Right cardiac atrium (tissue), 5 donors: ENCODE measurements around the gene PELI1. TPM values are rescaled to one million over a fixed set of nuclear protein-coding genes. Genes with fewer than 3 reads are reported as not detected.
"Not testable (repeated sequence)": the region's sequence is repeated elsewhere in the genome, so short reads cannot be mapped to it uniquely, and the experiment has no call there.

Experiments used
- ATAC-seq, 2 donors: fragments of 200-7000 bp; cut with Tn5 transposase; one replicate each; pipeline versions ENCODE4 v1.8.0 to v1.9.1; 2020; ENCODE audit warnings: moderate library complexity in 2 of 2, mild to moderate bottlenecking in 1 of 2
- DNase-seq, 3 donors: peaks; one replicate each; pipeline ENCODE4 v3.0.0-alpha.2; 2020
- H3K27ac ChIP-seq: one replicate; pipeline ENCODE4 v1.5.1; 2013; ENCODE audit warnings: mild to moderate bottlenecking, low read length, control low read depth, moderate library complexity
- H3K27me3 ChIP-seq: one replicate; pipeline ENCODE4 v1.6.1; 2013; ENCODE audit not compliant: control insufficient read depth, insufficient read depth
- H3K4me1 ChIP-seq: one replicate; pipeline ENCODE4 v1.6.1; 2013; ENCODE audit warnings: low read length; ENCODE audit not compliant: control insufficient read depth, insufficient read depth
- H3K4me3 ChIP-seq: one replicate; pipeline ENCODE4 v1.5.1; 2013; ENCODE audit warnings: low read length, control low read depth
- H3K9me3 ChIP-seq: one replicate; pipeline ENCODE4 v1.6.1; 2013; ENCODE audit warnings: low read length; ENCODE audit not compliant: control insufficient read depth
- WGBS: extraction: QIAGEN DNeasy Blood & Tissue Kit; methylation state at CpG from one replicate; pipeline ENCODE4 v1.1.7; 2013; 5-methylcytosine and 5-hydroxymethylcytosine counted together
- intact Hi-C, 4 donors: fragments of 100-400 bp; cut with DNase I; formaldehyde crosslinking; loops; one replicate each; pipeline versions ENCODE4 v1.11.0 to v1.14.0; 2022 to 2023
- polyA plus RNA-seq: library from polyadenylated mRNA; stranded (reverse); fragments of 200-250 nt; gene quantifications from one replicate; pipeline ENCODE4 v1.2.3, GENCODE V29; 2013
- total RNA-seq, 4 donors: library from RNA; stranded (reverse); fragmentation: NEBNext Ultra II Directional; extraction: Animal tissue kit (Norgen Biotek cat#: 25700); gene quantifications; one replicate each; pipeline ENCODE4 v1.2.1, GENCODE V29; 2021
- donor health status: healthy with polysubstance abuse.
- donor health status: DM: no; HTN: yes; CAD: no.
- donor health status: DM: no; HTN: no; CAD: no.
- donor health status: DM: no; HTN: yes; CAD: no; lungs with severe emphysema.
- donor health status: DM: yes; HTN: yes; CAD: no.

Gene PELI1
- total and polyA plus RNA-seq, 5 donors, result 6.9 to 17.2 (median 12.4) TPM

- intact Hi-C loops, result no loop called here
- H3K9me3 ChIP-seq, result no peaks in the 10 kb centered on the region
- no peak overlapping the region for H3K4me3 ChIP-seq
- no peaks in the 10 kb centered on the region for H3K27me3 ChIP-seq
- no peak for DNase-seq
- no peak overlapping the region for H3K27ac ChIP-seq
- 79% methylated on average over 8 of the region's 8 CpGs for WGBS
- no peak for ATAC-seq
- no peaks in the 10 kb centered on the region for H3K4me1 ChIP-seq
These were observed 63.2 kb downstream of the PELI1 start for GRCh38 chr2:64081046-64081445.

DNA sequence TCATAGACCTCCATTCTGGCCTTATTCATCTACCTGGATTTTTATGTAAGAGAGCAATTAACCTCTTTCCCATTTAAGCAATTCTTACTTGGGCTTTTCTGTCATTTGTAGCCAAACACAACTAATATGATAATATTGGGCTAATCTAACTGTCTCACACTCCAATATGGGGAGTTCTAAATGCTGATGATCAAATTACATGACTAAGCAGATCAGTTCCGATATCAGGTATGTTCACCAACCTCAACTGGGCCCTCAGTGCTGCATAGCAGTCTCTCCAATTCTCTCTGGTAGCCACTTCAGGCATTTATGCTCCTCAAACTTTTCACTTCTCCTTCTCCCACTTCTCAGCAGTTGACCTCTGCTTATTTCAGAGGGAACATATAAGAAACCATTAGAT, 64.0 kb downstream of the PELI1 start:
- ATAC-seq (no peak), DNase-seq (no peak)
- H3K27me3 ChIP-seq, result no peaks in the 10 kb centered on the region
- no peak overlapping the region for H3K4me3 ChIP-seq
- no peaks in the 10 kb centered on the region for H3K9me3 ChIP-seq
- H3K4me1 ChIP-seq, result no peaks in the 10 kb centered on the region
- 100% methylated on average over 1 of the region's 1 CpG for WGBS
- intact Hi-C loops, result no loop called here
- no peak overlapping the region for H3K27ac ChIP-seq

DNA sequence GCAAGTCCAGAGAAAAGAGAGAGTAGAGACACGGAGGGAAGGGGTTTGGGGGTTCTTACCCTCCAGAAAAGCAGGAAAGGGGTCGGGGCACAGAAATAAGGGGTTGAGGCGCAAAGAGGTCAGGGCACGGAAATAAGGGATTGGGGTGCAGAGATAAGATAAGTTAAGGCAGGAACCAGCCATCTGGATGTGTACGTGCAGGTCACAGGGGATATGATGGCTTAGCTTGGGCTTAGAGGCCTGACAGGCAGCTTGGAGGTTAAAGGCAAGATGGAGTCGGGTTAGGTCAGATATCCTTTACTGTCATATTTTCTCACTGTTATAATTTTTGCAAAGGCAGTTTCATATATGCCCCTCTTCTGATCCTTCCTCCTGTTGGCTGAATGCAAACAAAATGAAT, 64.5 kb downstream of the PELI1 start:
- 88% methylated on average over 6 of the region's 6 CpGs for WGBS
- H3K4me1 ChIP-seq, DNase-seq, intact Hi-C loops, H3K4me3 ChIP-seq, ATAC-seq, H3K27ac ChIP-seq, H3K27me3 ChIP-seq, H3K9me3 ChIP-seq: not testable (repeated sequence)

DNA sequence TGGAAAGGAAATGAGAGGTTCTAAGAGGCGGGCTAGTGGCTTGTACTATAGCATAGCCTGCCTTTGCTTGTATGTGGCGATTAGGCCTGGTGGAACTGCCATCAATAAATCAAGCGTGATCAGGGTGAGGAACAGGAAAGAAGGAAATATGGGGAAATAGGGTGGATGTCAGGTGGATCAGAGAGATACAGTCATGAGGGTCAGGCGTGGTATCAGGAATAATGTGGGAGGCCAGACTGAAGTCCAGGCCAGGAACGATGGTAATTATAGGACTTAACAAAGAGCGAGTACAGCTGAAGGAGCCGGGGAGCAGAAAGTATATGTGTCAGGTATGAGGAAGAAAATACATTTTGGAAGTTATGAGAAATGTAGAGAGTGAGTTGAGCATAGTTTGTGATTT, 67.4 kb downstream of the PELI1 start:
- ATAC-seq, intact Hi-C loops, H3K27me3 ChIP-seq, H3K4me3 ChIP-seq, H3K27ac ChIP-seq, H3K9me3 ChIP-seq, H3K4me1 ChIP-seq, DNase-seq: not testable (repeated sequence)
- 83% methylated on average over 7 of the region's 7 CpGs for WGBS

DNA sequence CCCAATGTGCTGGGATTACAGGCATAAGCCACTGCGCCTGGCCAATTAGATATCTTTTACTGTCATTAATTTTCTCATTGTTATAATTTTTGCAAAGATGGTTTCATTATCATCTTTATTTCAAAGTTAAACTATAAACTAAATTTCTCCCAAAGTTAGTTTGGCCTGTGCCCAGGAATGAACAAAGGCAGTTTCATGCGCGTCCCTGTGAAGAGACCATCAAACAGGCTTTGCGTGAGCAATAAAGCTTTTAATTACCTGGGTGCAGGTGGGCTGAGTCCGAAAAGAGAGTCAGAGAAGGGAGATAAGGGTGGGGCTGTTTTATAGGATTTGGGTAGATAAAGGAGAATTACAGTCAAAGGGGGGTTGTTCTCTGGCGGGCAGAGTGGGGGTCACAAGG, 69.6 kb downstream of the PELI1 start:
- H3K9me3 ChIP-seq, DNase-seq, H3K4me3 ChIP-seq, H3K27ac ChIP-seq, ATAC-seq, H3K4me1 ChIP-seq, H3K27me3 ChIP-seq, intact Hi-C loops: not testable (repeated sequence)
- WGBS, result 95% methylated on average over 6 of the region's 6 CpGs

GRCh38 chr2:64067326-64067725, 76.9 kb downstream of the PELI1 start:
- ATAC-seq, result no peak
- WGBS, result 24% methylated on average over 1 of the region's 1 CpG
- intact Hi-C loops, result no loop called here

GRCh38 chr2:64065516-64065915, 78.7 kb downstream of the PELI1 start:
- no peak for ATAC-seq
- peak overlapping the region; percentile 39 for H3K27ac ChIP-seq
- no peaks in the 10 kb centered on the region for H3K9me3 ChIP-seq
- intact Hi-C loops, result no loop called here
- H3K4me3 ChIP-seq, result no peak overlapping the region
- H3K27me3 ChIP-seq, result no peaks in the 10 kb centered on the region
- WGBS, result 91% methylated on average over 6 of the region's 6 CpGs
- DNase-seq, result no peak
- peaks cover 2% of the 10 kb centered on the region for H3K4me1 ChIP-seq

More at GRCh38 chr2:64067326-64067725, 76.9 kb downstream of the PELI1 start:
- no peak overlapping the region for H3K27ac ChIP-seq
- no peaks in the 10 kb centered on the region for H3K9me3 ChIP-seq
- DNase-seq, result no peak
- H3K4me1 ChIP-seq, result peaks cover 2% of the 10 kb centered on the region
- H3K27me3 ChIP-seq, result no peaks in the 10 kb centered on the region
- no peak overlapping the region for H3K4me3 ChIP-seq

- ATAC-seq (peak; percentile 85 to 91), DNase-seq (peak in 2 of 3 donors; percentile 51 to 70)
- intact Hi-C loops, result no loop called here
- peak overlapping the region; percentile 82 for H3K27ac ChIP-seq
- no peak overlapping the region for H3K4me3 ChIP-seq
- WGBS, result 23% methylated on average over 4 of the region's 4 CpGs
- no peaks in the 10 kb centered on the region for H3K9me3 ChIP-seq
- peaks cover 2% of the 10 kb centered on the region for H3K4me1 ChIP-seq
- no peaks in the 10 kb centered on the region for H3K27me3 ChIP-seq
These were observed 80.3 kb downstream of the PELI1 start for GRCh38 chr2:64063924-64064331.

DNA sequence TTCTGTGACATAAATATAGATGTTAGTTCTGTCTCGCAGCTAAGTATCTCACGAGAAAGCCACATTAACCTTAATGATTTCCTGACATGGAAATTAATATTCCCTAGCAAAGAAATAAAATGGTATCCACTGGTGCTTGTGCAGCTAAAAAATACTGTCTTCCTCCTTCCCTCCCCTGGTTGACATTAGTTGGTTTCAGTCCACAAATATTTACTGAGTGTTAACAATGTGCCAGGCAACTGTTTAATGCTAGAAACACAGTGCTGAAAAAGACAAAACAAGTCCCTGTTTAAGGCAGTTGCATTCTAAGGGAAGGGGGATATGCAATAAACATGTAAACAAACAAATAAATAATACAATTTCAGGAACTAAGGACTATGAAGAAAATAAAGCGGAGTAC, 80.8 kb downstream of the PELI1 start:
- ATAC-seq (no peak), DNase-seq (no peak)
- Histone ChIP-seq H3K27ac (peak overlapping the region; percentile 82), H3K4me1 (peaks cover 2% of the 10 kb centered on the region), H3K4me3 (no peak overlapping the region), H3K9me3 (no peaks in the 10 kb centered on the region), H3K27me3 (no peaks in the 10 kb centered on the region)
- intact Hi-C loops, result no loop called here
- WGBS, result 87% methylated on average over 3 of the region's 3 CpGs

- Histone ChIP-seq H3K27ac (no peak overlapping the region), H3K4me3 (no peak overlapping the region), H3K27me3 (no peaks in the 10 kb centered on the region), H3K9me3 (no peaks in the 10 kb centered on the region), H3K4me1 (peaks cover 2% of the 10 kb centered on the region)
- intact Hi-C loops, result no loop called here
- DNase-seq (no peak), ATAC-seq (no peak)
These were observed 81.4 kb downstream of the PELI1 start for GRCh38 chr2:64062840-64063239.

DNA sequence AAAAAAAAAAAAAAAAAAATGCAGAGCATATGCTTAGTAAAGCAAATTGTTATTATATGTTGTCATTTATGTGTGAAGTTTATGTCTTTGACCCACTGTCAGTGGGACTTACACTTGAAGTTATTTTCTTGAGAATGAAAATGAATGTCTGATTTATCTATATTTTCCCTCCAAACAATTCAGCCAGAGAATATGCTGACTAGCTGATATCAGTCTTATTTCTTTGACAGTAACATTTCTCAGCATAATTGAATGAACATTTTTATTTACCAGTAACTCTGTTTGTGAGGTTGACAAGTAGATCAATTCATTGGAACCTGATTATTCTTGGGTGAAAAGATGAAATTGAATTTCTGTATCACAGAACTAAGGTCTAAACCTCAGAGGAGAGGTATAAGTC, 85.0 kb downstream of the PELI1 start:
- no peak overlapping the region for H3K27ac ChIP-seq
- H3K27me3 ChIP-seq, result no peaks in the 10 kb centered on the region
- intact Hi-C loops, result loop anchor here in 2 of 4 donors (10.0 kb wide), 2 partner anchors 86 to 426 kb away; partner anchors contain the start of gene PELI1 (in 1 of the 2)
- no peaks in the 10 kb centered on the region for H3K9me3 ChIP-seq
- DNase-seq (no peak), ATAC-seq (no peak)
- H3K4me1 ChIP-seq, result peaks cover 2% of the 10 kb centered on the region
- H3K4me3 ChIP-seq, result no peak overlapping the region

GRCh38 chr2:64056021-64056420, 88.2 kb downstream of the PELI1 start:
- Histone ChIP-seq H3K4me1 (no peaks in the 10 kb centered on the region), H3K4me3 (no peak overlapping the region), H3K27me3 (no peaks in the 10 kb centered on the region), H3K27ac (no peak overlapping the region), H3K9me3 (no peaks in the 10 kb centered on the region)
- WGBS, result 79% methylated on average over 2 of the region's 2 CpGs
- intact Hi-C loops, result loop anchor here in 2 of 4 donors (10.0 kb wide), 2 partner anchors 89 to 429 kb away; partner anchors contain the start of gene PELI1 (in 1 of the 2)
- DNase-seq, result no peak
- no peak for ATAC-seq
